WI38 (cell line): Measurements from ENCODE around the gene NFATC2IP.
A peak's percentile ranks its signal among the peaks of the same experiment; 100 is the strongest.
"Not testable (repeated sequence)": the region's sequence is repeated elsewhere in the genome, so short reads cannot be mapped to it uniquely, and the experiment has no call there.

ENCODE experiments used
- H3K4me3 ChIP-seq: 2 replicates; pipeline ENCODE4 v1.5.1; 2011; ENCODE audit warnings: low read depth, mild to moderate bottlenecking, control low read depth, low read length
- TF ChIP-seq, protein P1 (sequence below): IDR thresholded peaks from 2 replicates; pipeline ENCODE4 v1.5.1; 2012; ENCODE audit warnings: low read depth, mild to moderate bottlenecking, control low read depth, low read length

Gene NFATC2IP

DNA sequence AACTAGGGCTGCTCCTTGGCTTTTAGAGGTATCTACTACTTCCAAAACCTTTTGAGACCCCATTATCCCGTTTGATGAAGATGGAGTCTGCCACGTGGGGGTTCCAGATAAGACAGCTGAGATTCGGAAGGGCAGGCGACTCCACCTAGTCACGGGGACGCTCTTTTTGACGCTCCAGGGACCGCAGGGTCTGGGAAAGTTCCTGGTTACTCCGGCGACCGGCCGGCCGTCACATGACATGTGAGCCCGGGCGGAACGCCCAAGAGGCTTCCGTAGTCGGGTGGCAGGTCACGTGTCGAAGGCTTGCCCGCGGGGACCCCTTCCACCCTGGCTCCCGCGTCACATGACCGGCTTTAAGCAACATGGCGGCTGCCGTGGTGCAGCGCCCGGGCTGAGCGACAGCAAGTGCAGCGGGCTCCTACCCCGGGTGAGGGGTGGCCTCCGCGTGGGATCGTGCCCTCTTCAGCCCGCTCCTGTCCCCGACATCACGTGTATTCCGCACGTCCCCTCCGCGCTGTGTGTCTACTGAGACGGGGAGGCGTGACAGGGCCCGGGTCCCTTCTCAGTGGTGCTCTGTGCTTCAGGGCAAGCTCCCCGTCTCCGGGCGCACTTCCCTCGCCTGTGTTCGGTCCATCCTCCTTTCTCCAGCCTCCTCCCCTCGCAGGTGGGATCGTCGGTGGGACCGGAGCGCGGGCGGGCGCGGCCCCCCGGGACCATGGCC is 23.9 kb downstream of the NFATC2IP start, which contains the start of gene SPNS1:
SPNS1 (plus strand) TSS at position 342 of the 721 bp plus-strand sequence; CDS start at position 716, 374 bp downstream.
- TF ChIP-seq, protein P1, sequence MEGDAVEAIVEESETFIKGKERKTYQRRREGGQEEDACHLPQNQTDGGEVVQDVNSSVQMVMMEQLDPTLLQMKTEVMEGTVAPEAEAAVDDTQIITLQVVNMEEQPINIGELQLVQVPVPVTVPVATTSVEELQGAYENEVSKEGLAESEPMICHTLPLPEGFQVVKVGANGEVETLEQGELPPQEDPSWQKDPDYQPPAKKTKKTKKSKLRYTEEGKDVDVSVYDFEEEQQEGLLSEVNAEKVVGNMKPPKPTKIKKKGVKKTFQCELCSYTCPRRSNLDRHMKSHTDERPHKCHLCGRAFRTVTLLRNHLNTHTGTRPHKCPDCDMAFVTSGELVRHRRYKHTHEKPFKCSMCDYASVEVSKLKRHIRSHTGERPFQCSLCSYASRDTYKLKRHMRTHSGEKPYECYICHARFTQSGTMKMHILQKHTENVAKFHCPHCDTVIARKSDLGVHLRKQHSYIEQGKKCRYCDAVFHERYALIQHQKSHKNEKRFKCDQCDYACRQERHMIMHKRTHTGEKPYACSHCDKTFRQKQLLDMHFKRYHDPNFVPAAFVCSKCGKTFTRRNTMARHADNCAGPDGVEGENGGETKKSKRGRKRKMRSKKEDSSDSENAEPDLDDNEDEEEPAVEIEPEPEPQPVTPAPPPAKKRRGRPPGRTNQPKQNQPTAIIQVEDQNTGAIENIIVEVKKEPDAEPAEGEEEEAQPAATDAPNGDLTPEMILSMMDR, result no peak

DNA sequence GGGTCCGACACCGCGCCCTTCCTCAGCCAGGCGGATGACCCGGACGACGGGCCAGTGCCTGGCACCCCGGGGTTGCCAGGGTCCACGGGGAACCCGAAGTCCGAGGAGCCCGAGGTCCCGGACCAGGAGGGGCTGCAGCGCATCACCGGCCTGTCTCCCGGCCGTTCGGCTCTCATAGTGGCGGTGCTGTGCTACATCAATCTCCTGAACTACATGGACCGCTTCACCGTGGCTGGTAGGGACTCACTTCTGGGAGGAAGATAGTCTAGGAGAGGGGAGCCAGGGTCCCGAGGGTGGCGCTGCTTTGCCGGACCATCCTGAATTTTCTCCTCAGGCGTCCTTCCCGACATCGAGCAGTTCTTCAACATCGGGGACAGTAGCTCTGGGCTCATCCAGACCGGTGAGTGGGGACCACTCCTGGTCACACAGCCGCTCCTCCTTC is 24.4 kb downstream of the NFATC2IP start:
- H3K4me3 ChIP-seq, result peak overlapping the region; percentile 94
- TF ChIP-seq, protein P1, result no peak

More for the DNA sequence above, 23.9 kb downstream of the NFATC2IP start, which contains the start of gene SPNS1:
- H3K4me3 ChIP-seq, result peak within 1 kb of the TSS; percentile 94

DNA sequence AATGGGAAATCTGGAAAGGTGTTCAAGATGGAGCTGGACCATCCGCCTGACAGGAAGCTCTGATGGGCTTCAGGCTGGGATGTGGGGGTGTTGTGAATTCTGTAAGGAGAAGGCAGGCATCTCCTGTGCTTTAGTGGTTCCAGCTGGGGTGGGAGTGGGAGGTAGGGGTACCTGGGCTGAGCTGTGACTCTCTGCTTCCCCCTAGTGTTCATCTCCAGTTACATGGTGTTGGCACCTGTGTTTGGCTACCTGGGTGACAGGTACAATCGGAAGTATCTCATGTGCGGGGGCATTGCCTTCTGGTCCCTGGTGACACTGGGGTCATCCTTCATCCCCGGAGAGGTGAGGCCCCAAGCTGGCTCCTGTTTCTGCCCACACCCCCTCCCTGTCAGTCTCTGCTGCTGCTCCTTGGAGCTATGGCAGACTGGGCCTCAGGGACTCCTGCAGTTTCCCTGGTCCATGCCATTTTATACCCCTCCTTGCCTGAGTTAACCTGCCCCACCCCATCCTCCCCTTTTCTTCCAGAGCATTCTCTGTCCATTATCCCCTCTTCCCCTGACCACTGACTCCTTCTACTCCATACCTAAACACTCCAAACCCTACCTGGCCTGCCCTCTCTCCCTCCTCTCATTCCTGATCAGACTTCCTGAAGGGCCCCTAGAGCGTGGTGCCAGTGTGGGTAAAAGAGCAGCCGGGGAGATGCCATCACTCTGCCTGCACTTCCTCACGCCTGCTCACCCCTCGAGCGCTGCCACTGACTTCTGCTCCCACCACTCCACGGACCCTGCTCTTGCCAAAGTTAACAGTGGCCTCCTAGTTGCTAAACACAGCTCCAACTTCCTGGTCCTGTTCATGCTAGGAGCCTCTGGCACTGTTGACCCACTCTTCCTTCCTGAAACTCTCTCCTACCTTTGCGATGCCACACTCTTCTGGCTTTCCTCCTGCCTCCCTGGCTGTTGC is 27.2 kb downstream of the NFATC2IP start:
- TF ChIP-seq, protein P1, result no peak
- H3K4me3 ChIP-seq, result no peak overlapping the region

DNA sequence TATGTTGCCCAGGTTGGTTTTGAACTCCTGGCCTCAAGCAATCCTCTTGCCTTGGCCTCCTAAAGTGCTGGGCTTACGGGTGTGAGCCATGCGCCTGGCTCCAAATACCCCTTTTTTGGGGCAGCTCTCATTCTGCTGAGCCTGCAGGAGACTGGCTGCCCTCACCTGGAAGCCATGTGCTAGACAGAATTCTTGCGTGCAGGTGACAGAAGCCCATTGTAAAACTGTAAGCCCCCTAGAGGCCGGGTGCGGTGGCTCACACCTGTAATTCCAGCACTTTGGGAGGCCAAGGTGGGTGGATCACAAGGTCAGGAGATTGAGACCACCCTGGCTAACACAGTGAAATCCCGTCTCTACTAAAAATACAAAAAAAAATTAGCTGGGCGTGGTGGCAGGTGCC is 29.6 kb downstream of the NFATC2IP start:
- H3K4me3 ChIP-seq, result not testable (repeated sequence)

- TF ChIP-seq, protein P1, result no peak
- H3K4me3 ChIP-seq, result no peak overlapping the region
Measured at GRCh38 chr16:28980929-28981328, 30.2 kb downstream of the NFATC2IP start.

- TF ChIP-seq, protein P1, result peak; percentile 75
- H3K4me3 ChIP-seq, result no peak overlapping the region
Measured at GRCh38 chr16:28981517-28981916, 30.8 kb downstream of the NFATC2IP start.

GRCh38 chr16:28982418-28982817 is 31.7 kb downstream of the NFATC2IP start:
- TF ChIP-seq, protein P1, result no peak

More at GRCh38 chr16:28982418-28982817, 31.7 kb downstream of the NFATC2IP start:
- no peak overlapping the region for H3K4me3 ChIP-seq
